MM.1S (cell line): Measurements from ENCODE around the gene RFC5.

Source experiments
- DNase-seq: peaks from one replicate; pipeline ENCODE4 v3.0.0-alpha.2; 2015
- H2AFZ ChIP-seq: fragments of 300-600 bp; sonication (generic); 2 replicates; pipeline ENCODE4 v1.6.0; 2016; ENCODE audit warnings: antibody characterized with exemption, low read length
- H3F3A ChIP-seq: fragments of 300-600 bp; sonication (generic); 2 replicates; pipeline ENCODE4 v1.6.1; 2016; ENCODE audit warnings: mild to moderate bottlenecking, antibody characterized with exemption, low read length, moderate library complexity, mixed read lengths; ENCODE audit not compliant: insufficient read depth
- H3K27ac ChIP-seq: fragments of 300-600 bp; sonication (generic); 2 replicates; pipeline ENCODE4 v1.5.1; 2016; ENCODE audit warnings: mild to moderate bottlenecking, low read length
- H3K27me3 ChIP-seq: fragments of 300-600 bp; sonication (generic); replicated peaks from 2 replicates; pipeline ENCODE4 v1.6.0; 2016; ENCODE audit warnings: low read length; ENCODE audit not compliant: insufficient read depth
- H3K36me3 ChIP-seq: fragments of 300-600 bp; sonication (generic); replicated peaks from 2 replicates; pipeline ENCODE4 v1.6.1; 2016; ENCODE audit warnings: mild to moderate bottlenecking, low read length, mixed read lengths; ENCODE audit not compliant: insufficient read depth
- H3K4me1 ChIP-seq: fragments of 300-600 bp; sonication (generic); 2 replicates; pipeline ENCODE4 v1.6.1; 2016; ENCODE audit warnings: low read length, mixed read lengths
- H3K4me2 ChIP-seq: fragments of 300-600 bp; sonication (generic); 2 replicates; pipeline ENCODE4 v1.6.0; 2016; ENCODE audit warnings: low read depth, low read length
- H3K4me3 ChIP-seq: fragments of 300-600 bp; sonication (generic); 2 replicates; pipeline ENCODE4 v1.5.1; 2016; ENCODE audit warnings: low read length, mixed read lengths
- H3K79me2 ChIP-seq: fragments of 300-600 bp; sonication (generic); 2 replicates; pipeline ENCODE4 v1.6.1; 2016; ENCODE audit warnings: mixed run types, low read length, mixed read lengths
- H3K9ac ChIP-seq: fragments of 300-600 bp; sonication (generic); 2 replicates; pipeline ENCODE4 v1.6.1; 2016; ENCODE audit warnings: low read length, mixed read lengths
- H3K9me2 ChIP-seq: fragments of 300-600 bp; sonication (generic); replicated peaks from 2 replicates; pipeline ENCODE4 v1.6.1; 2016; ENCODE audit warnings: mild to moderate bottlenecking, low read length, mixed read lengths; ENCODE audit not compliant: insufficient read depth
- H3K9me3 ChIP-seq: fragments of 300-600 bp; sonication (generic); replicated peaks from 2 replicates; pipeline ENCODE4 v1.6.1; 2016; ENCODE audit warnings: mild to moderate bottlenecking, low read length, mixed read lengths; ENCODE audit not compliant: insufficient read depth
- H4K20me1 ChIP-seq: fragments of 300-600 bp; sonication (generic); 2 replicates; pipeline ENCODE4 v1.6.1; 2016; ENCODE audit warnings: mild to moderate bottlenecking, low read length, moderate library complexity, mixed read lengths; ENCODE audit not compliant: insufficient read depth
- EZH2 ChIP-seq: fragments of 300-600 bp; sonication (generic); optimal IDR thresholded peaks from 2 replicates; pipeline ENCODE3; 2017; ENCODE audit warnings: low read depth, mild to moderate bottlenecking, antibody characterized with exemption, low read length, mixed read lengths
- EZH2phosphoT487 ChIP-seq: fragments of 300-600 bp; sonication (generic); IDR thresholded peaks from 2 replicates; pipeline ENCODE4 v1.6.1; 2018; ENCODE audit warnings: antibody characterized with exemption, low read length
- TF ChIP-seq, protein P1 (sequence below): fragments of 300-600 bp; sonication (generic); IDR thresholded peaks from 2 replicates; pipeline ENCODE4 v1.5.1; 2016; ENCODE audit warnings: antibody characterized with exemption, low read length, mixed read lengths

Gene RFC5

DNA sequence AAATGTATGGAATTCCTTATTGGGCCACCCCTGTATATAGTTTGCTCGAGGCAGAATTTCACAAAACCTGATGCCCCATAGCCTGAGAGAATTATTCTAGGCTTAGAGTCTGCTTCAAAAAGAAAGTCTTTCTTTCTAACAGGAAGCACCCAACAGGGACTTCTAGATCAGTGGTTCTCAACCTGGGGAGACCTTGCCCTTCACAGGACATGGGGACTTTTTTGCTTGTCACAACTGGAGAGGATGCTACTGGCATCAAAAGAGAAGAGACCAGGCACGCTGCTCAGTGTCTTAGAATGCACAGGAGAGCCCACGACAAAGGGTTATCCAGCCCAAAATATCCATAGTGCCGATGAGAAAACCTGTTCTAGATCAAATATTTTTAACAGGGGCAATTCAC is 25.6 kb downstream of the RFC5 start:
- TF ChIP-seq EZH2phosphoT487 (no peak), EZH2 (no peak)
- TF ChIP-seq, protein P1, sequence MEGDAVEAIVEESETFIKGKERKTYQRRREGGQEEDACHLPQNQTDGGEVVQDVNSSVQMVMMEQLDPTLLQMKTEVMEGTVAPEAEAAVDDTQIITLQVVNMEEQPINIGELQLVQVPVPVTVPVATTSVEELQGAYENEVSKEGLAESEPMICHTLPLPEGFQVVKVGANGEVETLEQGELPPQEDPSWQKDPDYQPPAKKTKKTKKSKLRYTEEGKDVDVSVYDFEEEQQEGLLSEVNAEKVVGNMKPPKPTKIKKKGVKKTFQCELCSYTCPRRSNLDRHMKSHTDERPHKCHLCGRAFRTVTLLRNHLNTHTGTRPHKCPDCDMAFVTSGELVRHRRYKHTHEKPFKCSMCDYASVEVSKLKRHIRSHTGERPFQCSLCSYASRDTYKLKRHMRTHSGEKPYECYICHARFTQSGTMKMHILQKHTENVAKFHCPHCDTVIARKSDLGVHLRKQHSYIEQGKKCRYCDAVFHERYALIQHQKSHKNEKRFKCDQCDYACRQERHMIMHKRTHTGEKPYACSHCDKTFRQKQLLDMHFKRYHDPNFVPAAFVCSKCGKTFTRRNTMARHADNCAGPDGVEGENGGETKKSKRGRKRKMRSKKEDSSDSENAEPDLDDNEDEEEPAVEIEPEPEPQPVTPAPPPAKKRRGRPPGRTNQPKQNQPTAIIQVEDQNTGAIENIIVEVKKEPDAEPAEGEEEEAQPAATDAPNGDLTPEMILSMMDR: no peak
- H3K27ac ChIP-seq: no peak overlapping the region
- no peak for DNase-seq
- H3K9ac ChIP-seq: no peak overlapping the region
- H3K9me3 ChIP-seq: no peaks in the 10 kb centered on the region
- no peaks in the 10 kb centered on the region for H3F3A ChIP-seq
- no peaks in the 10 kb centered on the region for H3K9me2 ChIP-seq
- H3K27me3 ChIP-seq: no peaks in the 10 kb centered on the region
- H3K4me2 ChIP-seq: no peak overlapping the region
- H2AFZ ChIP-seq: no peak overlapping the region
- no peak overlapping the region for H3K4me3 ChIP-seq
- no peaks in the 10 kb centered on the region for H3K4me1 ChIP-seq
- H3K36me3 ChIP-seq: no peaks in the 10 kb centered on the region
- no peaks in the 10 kb centered on the region for H3K79me2 ChIP-seq
- H4K20me1 ChIP-seq: no peaks in the 10 kb centered on the region

DNA sequence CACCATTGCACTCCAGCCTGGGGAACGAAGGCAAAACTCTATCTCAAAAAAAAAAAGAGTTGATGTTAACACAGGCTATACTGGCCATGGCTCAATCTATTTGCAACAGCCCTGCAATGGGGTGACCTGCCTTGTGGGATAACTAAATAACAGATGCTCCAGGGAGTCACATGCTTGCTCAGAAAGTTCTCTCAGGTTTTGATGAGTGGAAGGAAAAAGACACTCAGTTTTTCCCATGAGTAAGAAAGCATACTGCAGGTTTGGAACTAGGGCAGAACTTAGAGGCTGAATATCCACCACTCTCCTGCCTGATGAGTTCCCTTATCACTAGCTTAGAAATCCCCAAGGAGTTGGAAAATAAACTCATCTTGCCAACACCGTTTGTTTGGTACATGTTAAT is 27.6 kb downstream of the RFC5 start:
- Histone ChIP-seq H3K4me3 (no peak overlapping the region), H3K27me3 (no peaks in the 10 kb centered on the region), H3K9me3 (no peaks in the 10 kb centered on the region), H3K4me1 (no peaks in the 10 kb centered on the region), H3K79me2 (no peaks in the 10 kb centered on the region), H3F3A (no peaks in the 10 kb centered on the region), H3K4me2 (no peak overlapping the region), H4K20me1 (no peaks in the 10 kb centered on the region), H2AFZ (no peak overlapping the region), H3K27ac (no peak overlapping the region), H3K9ac (no peak overlapping the region), H3K36me3 (no peaks in the 10 kb centered on the region), H3K9me2 (no peaks in the 10 kb centered on the region)
- TF ChIP-seq EZH2 (no peak), EZH2phosphoT487 (no peak)
- TF ChIP-seq, protein P1: no peak
- no peak for DNase-seq

DNA sequence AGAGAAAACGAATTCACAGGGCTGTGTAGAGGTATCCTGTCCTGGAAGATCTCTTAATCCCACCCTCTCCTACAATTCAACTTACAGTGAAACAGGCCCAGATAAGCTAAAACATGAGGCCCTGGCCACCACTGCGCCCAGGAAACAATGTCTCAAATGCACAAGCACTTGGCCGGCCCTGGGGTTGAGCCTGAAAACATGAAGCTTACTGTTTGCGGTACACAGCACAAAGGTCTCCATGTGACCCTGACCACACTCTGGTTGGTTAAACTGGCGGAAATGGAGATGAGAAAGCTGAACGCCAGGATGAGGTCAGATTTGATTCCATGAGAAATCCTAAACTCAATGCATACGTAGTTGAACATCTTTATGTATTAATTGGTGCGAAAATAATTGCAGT is 28.1 kb downstream of the RFC5 start:
- DNase-seq: no peak
- Histone ChIP-seq H3K4me3 (no peak overlapping the region), H3K4me1 (no peaks in the 10 kb centered on the region), H3K9me2 (no peaks in the 10 kb centered on the region), H3K36me3 (no peaks in the 10 kb centered on the region), H3K4me2 (no peak overlapping the region), H4K20me1 (no peaks in the 10 kb centered on the region), H3K27me3 (no peaks in the 10 kb centered on the region), H2AFZ (no peak overlapping the region), H3K9ac (no peak overlapping the region), H3F3A (no peaks in the 10 kb centered on the region), H3K27ac (no peak overlapping the region), H3K9me3 (no peaks in the 10 kb centered on the region), H3K79me2 (no peaks in the 10 kb centered on the region)
- TF ChIP-seq EZH2 (no peak), EZH2phosphoT487 (no peak)
- TF ChIP-seq, protein P1: no peak
